PC-3 (cell line): ENCODE measurements around the gene DPH1. TPM values are rescaled to one million over a fixed set of nuclear protein-coding genes. Genes with fewer than 3 reads are reported as not detected.

Experiments
- ATAC-seq: fragments of 200-7000 bp; cut with Tn5 transposase; 2 replicates; pipeline ENCODE4 v1.9.1; 2020; ENCODE audit warnings: mild to moderate bottlenecking, moderate library complexity
- BruUV-seq: library from RNA; stranded (reverse); fragments of 400-500 nt; replicated peaks from 2 replicates; lab custom pipeline; 2021; lab: Mats Ljungman, UMichigan
- CTCF ChIA-PET: fragments of 300-600 bp; sonication (Branson Sonifier 250); formaldehyde crosslinking; loops from one replicate; lab custom pipeline; 2022; ENCODE audit warnings: antibody characterized with exemption; lab: Charles Lee
- POLR2A ChIA-PET: fragments of 300-600 bp; sonication (Branson Sonifier 250); formaldehyde crosslinking; loops from one replicate; lab custom pipeline; 2022; ENCODE audit warnings: antibody characterized with exemption; ENCODE audit not compliant: unreplicated experiment; lab: Charles Lee
- DNase-seq: peaks from one replicate; pipeline ENCODE4 v3.0.0-alpha.2; 2015
- H2AFZ ChIP-seq: fragments of 300-600 bp; sonication (generic); 2 replicates; pipeline ENCODE4 v1.6.0; 2016; ENCODE audit warnings: antibody characterized with exemption, low read length
- H3F3A ChIP-seq: fragments of 300-600 bp; sonication (generic); one replicate; pipeline ENCODE4 v1.6.0; 2017; ENCODE audit warnings: antibody characterized with exemption, low read length, control low read depth, mild to moderate bottlenecking; ENCODE audit not compliant: unreplicated experiment
- H3K27ac ChIP-seq: fragments of 300-600 bp; sonication (generic); 2 replicates; pipeline ENCODE4 v1.5.1; 2016; ENCODE audit warnings: mild to moderate bottlenecking, low read length
- H3K27me3 ChIP-seq: fragments of 300-600 bp; sonication (generic); 2 replicates; pipeline ENCODE4 v1.6.1; 2016; ENCODE audit warnings: low read length, mixed read lengths
- H3K36me3 ChIP-seq: fragments of 300-600 bp; sonication (generic); 2 replicates; pipeline ENCODE4 v1.6.1; 2016; ENCODE audit warnings: low read depth, mixed run types, low read length, mixed read lengths
- H3K4me1 ChIP-seq: fragments of 300-600 bp; sonication (generic); 2 replicates; pipeline ENCODE4 v1.5.1; 2016; ENCODE audit warnings: low read length; ENCODE audit not compliant: insufficient read depth
- H3K4me2 ChIP-seq: fragments of 300-600 bp; sonication (generic); 2 replicates; pipeline ENCODE4 v1.6.0; 2016; ENCODE audit warnings: low read length
- H3K4me3 ChIP-seq: fragments of 300-600 bp; sonication (generic); 2 replicates; pipeline ENCODE4 v1.5.1; 2016; ENCODE audit warnings: mild to moderate bottlenecking, low read length, mixed read lengths
- H3K79me2 ChIP-seq: fragments of 300-600 bp; sonication (generic); 2 replicates; pipeline ENCODE4 v1.6.1; 2017; ENCODE audit warnings: low read length, mixed read lengths
- H3K9ac ChIP-seq: fragments of 300-600 bp; sonication (generic); 2 replicates; pipeline ENCODE4 v1.6.0; 2016; ENCODE audit warnings: mild to moderate bottlenecking, low read length
- H3K9me2 ChIP-seq: fragments of 300-600 bp; sonication (generic); replicated peaks from 2 replicates; pipeline ENCODE4 v1.6.1; 2016; ENCODE audit warnings: mixed run types, low read length, mixed read lengths
- H3K9me3 ChIP-seq: fragments of 300-600 bp; sonication (generic); 2 replicates; pipeline ENCODE4 v1.6.1; 2016; ENCODE audit warnings: low read length, mixed read lengths
- H4K20me1 ChIP-seq: fragments of 300-600 bp; sonication (generic); 2 replicates; pipeline ENCODE4 v1.6.1; 2016; ENCODE audit warnings: low read length, mixed read lengths
- CTCF ChIP-seq: fragments of 300-600 bp; sonication (generic); conservative IDR thresholded peaks from 2 replicates; pipeline ENCODE4 v1.5.1; 2017; ENCODE audit warnings: antibody characterized with exemption, low read depth, mild to moderate bottlenecking, low read length
- EZH2 ChIP-seq: fragments of 300-600 bp; sonication (generic); IDR thresholded peaks from one replicate; pipeline ENCODE4 v1.6.1; 2017; ENCODE audit warnings: antibody characterized with exemption, mild to moderate bottlenecking, low read length; ENCODE audit not compliant: unreplicated experiment
- EZH2phosphoT487 ChIP-seq: fragments of 300-600 bp; sonication (generic); IDR thresholded peaks from 2 replicates; pipeline ENCODE4 v1.6.1; 2018; ENCODE audit warnings: mild to moderate bottlenecking, antibody characterized with exemption, low read length, borderline replicate concordance
- intact Hi-C: fragments of 100-400 bp; cut with micrococcal nuclease; formaldehyde crosslinking; loops from 2 replicates; pipeline ENCODE4 v1.9.0; 2023
- total RNA-seq: library from RNA; depleted of rRNA; stranded (reverse); fragments of >200 nt; gene quantifications from 2 replicates; pipeline ENCODE4 v1.2.3, GENCODE V29; 2014

DPH1 gene
- total RNA-seq, 1 experiment from 2014 or later: 47.9 TPM

GRCh38 chr17:1995321-1995892 is 34.5 kb upstream of the DPH1 start:
- Histone ChIP-seq H3F3A (no peaks in the 10 kb centered on the region), H3K4me2 (no peak overlapping the region), H3K9me2 (no peaks in the 10 kb centered on the region), H3K36me3 (no peaks in the 10 kb centered on the region), H3K9ac (no peak overlapping the region), H3K27ac (no peak overlapping the region), H2AFZ (no peak overlapping the region), H3K27me3 (no peaks in the 10 kb centered on the region), H3K4me3 (no peak overlapping the region), H3K79me2 (peaks cover 8% of the 10 kb centered on the region; the same call in 1 of the 2 replicates), H3K4me1 (peaks cover 12% of the 10 kb centered on the region), H4K20me1 (no peaks in the 10 kb centered on the region), H3K9me3 (no peaks in the 10 kb centered on the region)
- BruUV-seq: no TSS peak
- CTCF ChIA-PET: no interaction called here
- no peak for TF ChIP-seq EZH2phosphoT487
- TF ChIP-seq EZH2: no peak
- no peak for TF ChIP-seq CTCF
- POLR2A ChIA-PET: no interaction called here
- no peak for ATAC-seq
- DNase-seq: no peak
- intact Hi-C loops: no loop called here

GRCh38 chr17:1995907-1996799 is 33.8 kb upstream of the DPH1 start:
- DNase-seq (no peak), ATAC-seq (no peak)
- Histone ChIP-seq H3K27ac (no peak overlapping the region), H3K9ac (no peak overlapping the region), H4K20me1 (no peaks in the 10 kb centered on the region), H3K4me1 (peaks cover 12% of the 10 kb centered on the region), H3K27me3 (no peaks in the 10 kb centered on the region), H2AFZ (no peak overlapping the region), H3K36me3 (no peaks in the 10 kb centered on the region), H3F3A (no peaks in the 10 kb centered on the region), H3K9me3 (no peaks in the 10 kb centered on the region), H3K4me3 (no peak overlapping the region), H3K9me2 (no peaks in the 10 kb centered on the region), H3K79me2 (peaks cover 8% of the 10 kb centered on the region; the same call in 1 of the 2 replicates), H3K4me2 (no peak overlapping the region)
- TF ChIP-seq EZH2phosphoT487 (no peak), CTCF (no peak), EZH2 (no peak)
- intact Hi-C loops: no loop called here
- ChIA-PET CTCF (no interaction called here), POLR2A (no interaction called here)
- BruUV-seq: no TSS peak
